D721Med (cell line): Measurements from ENCODE around the gene BEND6.

ENCODE experiments used
- DNase-seq: peaks from one replicate; pipeline ENCODE4 v3.0.0; 2011; ENCODE audit warnings: low spot score; ENCODE audit not compliant: insufficient read length
- FAIRE-seq: peaks from 2 replicates; lab custom pipeline; 2011; peaks lifted over from hg19 to GRCh38; lab: Jason Lieb, UNC
- TF ChIP-seq, protein P1 (sequence below): IDR thresholded peaks from 2 replicates; pipeline ENCODE4 v1.5.1; 2012; ENCODE audit warnings: mild to moderate bottlenecking, control low read depth; ENCODE audit not compliant: insufficient read depth; ENCODE audit errors: missing control alignments

Gene BEND6

DNA sequence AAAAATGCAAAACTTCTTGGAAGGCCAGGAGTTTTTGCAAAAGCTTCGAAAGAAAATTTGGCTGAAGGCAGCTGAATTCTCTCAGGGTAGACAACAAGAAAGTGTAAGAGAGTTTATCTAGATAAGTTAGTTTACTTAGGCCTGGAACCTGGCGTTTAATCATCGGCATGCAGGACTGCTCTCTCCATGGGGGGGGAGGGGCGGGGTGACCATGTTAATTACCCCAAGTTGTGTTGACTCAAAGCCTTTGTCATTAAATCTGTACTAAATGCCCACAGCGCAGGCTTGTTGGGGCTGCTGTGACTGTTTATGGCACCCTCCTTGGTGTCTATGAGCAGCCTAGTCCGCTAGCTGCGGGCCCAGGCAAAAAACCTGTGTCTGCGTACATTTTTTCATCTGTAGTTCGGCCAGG, 115.0 kb downstream of the BEND6 start:
- TF ChIP-seq, protein P1, sequence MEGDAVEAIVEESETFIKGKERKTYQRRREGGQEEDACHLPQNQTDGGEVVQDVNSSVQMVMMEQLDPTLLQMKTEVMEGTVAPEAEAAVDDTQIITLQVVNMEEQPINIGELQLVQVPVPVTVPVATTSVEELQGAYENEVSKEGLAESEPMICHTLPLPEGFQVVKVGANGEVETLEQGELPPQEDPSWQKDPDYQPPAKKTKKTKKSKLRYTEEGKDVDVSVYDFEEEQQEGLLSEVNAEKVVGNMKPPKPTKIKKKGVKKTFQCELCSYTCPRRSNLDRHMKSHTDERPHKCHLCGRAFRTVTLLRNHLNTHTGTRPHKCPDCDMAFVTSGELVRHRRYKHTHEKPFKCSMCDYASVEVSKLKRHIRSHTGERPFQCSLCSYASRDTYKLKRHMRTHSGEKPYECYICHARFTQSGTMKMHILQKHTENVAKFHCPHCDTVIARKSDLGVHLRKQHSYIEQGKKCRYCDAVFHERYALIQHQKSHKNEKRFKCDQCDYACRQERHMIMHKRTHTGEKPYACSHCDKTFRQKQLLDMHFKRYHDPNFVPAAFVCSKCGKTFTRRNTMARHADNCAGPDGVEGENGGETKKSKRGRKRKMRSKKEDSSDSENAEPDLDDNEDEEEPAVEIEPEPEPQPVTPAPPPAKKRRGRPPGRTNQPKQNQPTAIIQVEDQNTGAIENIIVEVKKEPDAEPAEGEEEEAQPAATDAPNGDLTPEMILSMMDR = no peak
- DNase-seq (no peak), FAIRE-seq (no peak)

DNA sequence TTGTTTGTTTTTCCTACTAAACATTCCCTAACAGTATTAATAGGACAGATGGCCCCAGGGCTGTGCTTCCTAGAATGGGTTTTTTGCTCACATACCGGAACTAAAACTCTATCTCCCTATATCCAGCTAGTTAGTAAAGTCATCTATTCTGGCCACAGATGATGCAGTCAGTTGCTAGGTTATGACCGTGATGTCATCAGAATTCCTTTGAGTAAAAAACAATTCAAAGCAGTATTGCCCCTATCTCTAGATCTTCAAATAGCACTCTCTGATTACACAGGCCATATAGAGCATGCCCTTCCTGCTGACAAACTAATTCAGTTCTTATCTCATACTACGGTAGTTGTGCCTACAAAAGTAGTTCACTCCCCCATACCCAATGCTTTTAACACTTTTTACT, 117.2 kb downstream of the BEND6 start:
- no peak for FAIRE-seq

DNA sequence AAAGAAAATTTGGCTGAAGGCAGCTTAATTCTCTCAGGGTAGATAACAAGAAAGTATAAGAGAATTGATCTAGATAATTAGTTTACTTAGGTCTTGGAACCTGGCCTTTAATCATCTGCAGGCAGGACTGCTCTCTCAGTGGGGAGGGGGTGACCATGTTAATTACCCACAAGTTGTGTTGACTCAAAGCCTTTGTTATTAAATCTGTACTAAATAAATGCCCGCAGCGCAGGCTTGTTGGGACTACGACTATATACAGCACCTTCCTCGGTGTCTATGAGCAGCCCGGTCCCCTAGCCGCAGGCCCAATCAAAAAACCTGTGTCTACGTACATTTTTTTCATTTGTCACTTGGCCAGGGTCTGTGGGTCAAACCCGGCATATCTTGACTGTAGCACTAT, 119.5 kb downstream of the BEND6 start:
- TF ChIP-seq, protein P1 = no peak
- DNase-seq = no peak
- no peak for FAIRE-seq

More for the DNA sequence above, 117.2 kb downstream of the BEND6 start:
- TF ChIP-seq, protein P1 = no peak
- DNase-seq = no peak

DNA sequence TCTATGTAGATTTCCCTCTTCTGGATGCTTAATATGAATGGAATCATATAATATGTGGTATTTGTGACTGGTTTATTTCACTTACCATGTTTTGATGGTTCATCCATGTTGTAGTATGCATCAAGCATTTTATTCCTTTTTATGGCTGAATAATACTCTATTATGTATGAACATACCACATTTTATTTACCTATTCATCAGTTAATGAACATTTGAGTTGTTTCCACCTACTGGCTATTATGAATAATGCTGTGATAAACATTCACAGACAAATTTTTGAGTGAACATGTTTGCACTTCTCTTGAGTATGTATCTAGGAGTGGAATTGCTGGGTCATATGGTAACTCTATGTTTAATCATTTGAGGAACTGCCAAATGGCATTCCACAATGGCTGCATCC, 120.2 kb downstream of the BEND6 start:
- TF ChIP-seq, protein P1 = no peak
- FAIRE-seq = no peak
- no peak for DNase-seq
